Measurements from ENCODE around the gene LY6G5B. TPM values are rescaled to one million over a fixed set of nuclear protein-coding genes. Genes with fewer than 3 reads are reported as not detected.

The LY6G5B gene
- polyA plus RNA-seq, 1 of the 3 experiments (the other 2 are of a cell fraction) = 12.7 TPM

DNA sequence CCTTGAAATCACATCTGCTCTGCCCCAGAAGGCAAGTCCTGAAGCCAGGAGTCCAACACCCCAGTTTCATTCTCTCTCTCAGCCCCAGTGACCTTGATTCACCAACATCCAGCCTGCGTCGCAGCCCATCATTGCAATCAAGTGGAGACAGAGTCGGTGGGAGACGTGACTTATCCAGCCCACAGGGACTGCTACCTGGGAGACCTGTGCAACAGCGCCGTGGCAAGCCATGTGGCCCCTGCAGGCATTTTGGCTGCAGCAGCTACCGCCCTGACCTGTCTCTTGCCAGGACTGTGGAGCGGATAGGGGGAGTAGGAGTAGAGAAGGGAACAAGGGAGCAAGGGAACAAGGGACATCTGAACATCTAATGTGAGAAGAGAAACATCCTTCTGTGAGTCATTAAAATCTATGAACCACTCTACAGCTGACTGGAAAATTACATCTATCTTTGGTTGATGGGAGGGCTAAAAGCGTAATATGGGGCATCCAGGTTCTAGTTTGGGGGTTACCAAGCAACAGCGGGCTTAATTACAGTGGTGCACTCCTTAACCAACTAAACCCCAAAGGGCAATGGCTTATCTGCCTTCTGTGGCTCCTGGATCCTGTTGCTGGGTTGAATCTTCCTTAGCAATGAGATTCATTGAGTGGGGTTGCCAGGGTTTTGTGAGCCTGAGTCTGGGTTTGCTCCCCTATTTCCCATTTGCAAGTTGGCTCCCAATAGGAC lies 47.9 kb downstream of the LY6G5B start:
- no peaks in the 10 kb centered on the region for H3K79me2 ChIP-seq (ENCODE audit: insufficient read depth)
- WGBS (ENCODE audit: low lambda C conversion rate) = 81% methylated on average over 10 of the region's 10 CpGs
- DNase-seq = no peak
- H4K20me1 ChIP-seq (ENCODE audit: insufficient read depth) = no peaks in the 10 kb centered on the region
- no peak overlapping the region for H3K4me3 ChIP-seq (ENCODE audit: low read depth in 2 of 2, low read length in 1 of 2)
- no peaks in the 10 kb centered on the region for H3K9me3 ChIP-seq
- ChIA-PET CTCF (interaction anchor here (0.9 kb wide), 1 partner anchor 12 kb away, joined by 3 read pairs; no protein-coding TSS in a partner anchor), POLR2A (no interaction called here)
- no peak overlapping the region for H3K27ac ChIP-seq (ENCODE audit: low read depth in 2 of 2, low read length in 1 of 2)
- no peak overlapping the region for H3K4me2 ChIP-seq
- no peak overlapping the region for H3K9ac ChIP-seq
- no peaks in the 10 kb centered on the region for H3K9me2 ChIP-seq
- H3F3A ChIP-seq (replicated peaks; ENCODE audit: insufficient read depth) = peaks cover 3% of the 10 kb centered on the region
- H2AFZ ChIP-seq (ENCODE audit: low read depth) = no peak overlapping the region
- H3K36me3 ChIP-seq (replicated peaks in 1 of 2; ENCODE audit: control insufficient read depth in 1 of 2, insufficient read depth in 2 of 2, low read length in 1 of 2) = no peaks in the 10 kb centered on the region
- TF ChIP-seq FOSL2 (IDR thresholded peaks at IDR 0.05; ENCODE audit: borderline replicate concordance, low read depth) (no peak), RFX5 (IDR thresholded peaks at IDR 0.05; ENCODE audit: low read length) (no peak), RCOR1 (IDR thresholded peaks at IDR 0.05; ENCODE audit: low read length) (no peak)
- TF ChIP-seq, protein P1, sequence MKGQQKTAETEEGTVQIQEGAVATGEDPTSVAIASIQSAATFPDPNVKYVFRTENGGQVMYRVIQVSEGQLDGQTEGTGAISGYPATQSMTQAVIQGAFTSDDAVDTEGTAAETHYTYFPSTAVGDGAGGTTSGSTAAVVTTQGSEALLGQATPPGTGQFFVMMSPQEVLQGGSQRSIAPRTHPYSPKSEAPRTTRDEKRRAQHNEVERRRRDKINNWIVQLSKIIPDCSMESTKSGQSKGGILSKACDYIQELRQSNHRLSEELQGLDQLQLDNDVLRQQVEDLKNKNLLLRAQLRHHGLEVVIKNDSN (IDR thresholded peaks at IDR 0.05; ENCODE audit: borderline replicate concordance, low read depth) = no peak
- no peaks in the 10 kb centered on the region for H3K27me3 ChIP-seq (ENCODE audit: insufficient read depth)
- no peaks in the 10 kb centered on the region for H3K4me1 ChIP-seq (ENCODE audit: control insufficient read depth in 1 of 2, insufficient read depth in 2 of 2, low read depth in 1 of 2, low read length in 1 of 2)

DNA sequence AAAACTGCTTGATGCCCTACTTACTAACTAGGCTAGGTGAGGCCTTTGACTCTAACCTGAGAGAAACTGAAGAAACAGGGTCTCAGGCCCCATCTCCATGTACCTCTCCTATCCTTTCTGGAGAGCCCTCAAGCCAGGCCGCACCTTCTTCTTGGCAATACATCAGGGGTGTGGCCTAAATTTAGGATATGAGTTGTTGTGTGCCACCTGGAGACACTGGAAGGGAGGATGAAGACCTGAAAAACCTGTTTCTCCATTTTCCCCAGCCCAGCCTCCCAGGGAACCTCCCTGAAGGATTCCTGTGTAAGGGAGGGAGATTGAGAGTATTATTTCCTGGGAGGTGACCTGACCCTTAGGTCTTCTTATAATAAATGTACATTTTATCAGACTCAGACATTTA lies 48.5 kb downstream of the LY6G5B start:
- CTCF ChIA-PET = interaction anchor here (0.6 kb wide), 1 partner anchor 72 kb away, joined by 3 read pairs; no protein-coding TSS in a partner anchor
- TF ChIP-seq RAD21 (IDR thresholded peaks at IDR 0.05; ENCODE audit: low read length) (no peak), YY1 (IDR thresholded peaks at IDR 0.05; ENCODE audit: low read depth) (no peak), GATA2 (CRISPR knock-in tag; IDR thresholded peaks at IDR 0.05) (no peak), SIN3A (IDR thresholded peaks at IDR 0.05; ENCODE audit: borderline replicate concordance, low read depth, low read length) (no peak), TEAD4 (IDR thresholded peaks at IDR 0.05; ENCODE audit: borderline replicate concordance, insufficient read depth) (no peak), SMC3 (IDR thresholded peaks at IDR 0.05; ENCODE audit: low read depth, low read length) (no peak), EZH2phosphoT487 (IDR thresholded peaks at IDR 0.05; ENCODE audit: borderline replicate concordance, low read depth) (no peak), MXI1 (IDR thresholded peaks at IDR 0.05; ENCODE audit: low read depth, low read length) (no peak), POLR2AphosphoS5 (IDR thresholded peaks at IDR 0.05; ENCODE audit: low read depth, low read length) (no peak), EP300 (IDR thresholded peaks at IDR 0.05; ENCODE audit: borderline replicate concordance in 1 of 2, low read depth in 1 of 2, low read length in 1 of 2) (no peak), FOXJ3 (CRISPR knock-in tag; IDR thresholded peaks at IDR 0.05) (no peak), CHD2 (IDR thresholded peaks at IDR 0.05; ENCODE audit: low read length, partially characterized antibody) (no peak), RXRA (IDR thresholded peaks at IDR 0.05; ENCODE audit: borderline replicate concordance, low read depth) (no peak), FOXM1 (IDR thresholded peaks at IDR 0.05; ENCODE audit: low read depth) (no peak)
- TF ChIP-seq, protein P2, sequence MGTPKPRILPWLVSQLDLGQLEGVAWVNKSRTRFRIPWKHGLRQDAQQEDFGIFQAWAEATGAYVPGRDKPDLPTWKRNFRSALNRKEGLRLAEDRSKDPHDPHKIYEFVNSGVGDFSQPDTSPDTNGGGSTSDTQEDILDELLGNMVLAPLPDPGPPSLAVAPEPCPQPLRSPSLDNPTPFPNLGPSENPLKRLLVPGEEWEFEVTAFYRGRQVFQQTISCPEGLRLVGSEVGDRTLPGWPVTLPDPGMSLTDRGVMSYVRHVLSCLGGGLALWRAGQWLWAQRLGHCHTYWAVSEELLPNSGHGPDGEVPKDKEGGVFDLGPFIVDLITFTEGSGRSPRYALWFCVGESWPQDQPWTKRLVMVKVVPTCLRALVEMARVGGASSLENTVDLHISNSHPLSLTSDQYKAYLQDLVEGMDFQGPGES (IDR thresholded peaks at IDR 0.05; ENCODE audit: low read depth, low read length) = no peak
- TF ChIP-seq, protein P3, sequence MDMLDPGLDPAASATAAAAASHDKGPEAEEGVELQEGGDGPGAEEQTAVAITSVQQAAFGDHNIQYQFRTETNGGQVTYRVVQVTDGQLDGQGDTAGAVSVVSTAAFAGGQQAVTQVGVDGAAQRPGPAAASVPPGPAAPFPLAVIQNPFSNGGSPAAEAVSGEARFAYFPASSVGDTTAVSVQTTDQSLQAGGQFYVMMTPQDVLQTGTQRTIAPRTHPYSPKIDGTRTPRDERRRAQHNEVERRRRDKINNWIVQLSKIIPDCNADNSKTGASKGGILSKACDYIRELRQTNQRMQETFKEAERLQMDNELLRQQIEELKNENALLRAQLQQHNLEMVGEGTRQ (IDR thresholded peaks at IDR 0.05; ENCODE audit: borderline replicate concordance, low read depth, low read length) = no peak
- TF ChIP-seq, protein P4, sequence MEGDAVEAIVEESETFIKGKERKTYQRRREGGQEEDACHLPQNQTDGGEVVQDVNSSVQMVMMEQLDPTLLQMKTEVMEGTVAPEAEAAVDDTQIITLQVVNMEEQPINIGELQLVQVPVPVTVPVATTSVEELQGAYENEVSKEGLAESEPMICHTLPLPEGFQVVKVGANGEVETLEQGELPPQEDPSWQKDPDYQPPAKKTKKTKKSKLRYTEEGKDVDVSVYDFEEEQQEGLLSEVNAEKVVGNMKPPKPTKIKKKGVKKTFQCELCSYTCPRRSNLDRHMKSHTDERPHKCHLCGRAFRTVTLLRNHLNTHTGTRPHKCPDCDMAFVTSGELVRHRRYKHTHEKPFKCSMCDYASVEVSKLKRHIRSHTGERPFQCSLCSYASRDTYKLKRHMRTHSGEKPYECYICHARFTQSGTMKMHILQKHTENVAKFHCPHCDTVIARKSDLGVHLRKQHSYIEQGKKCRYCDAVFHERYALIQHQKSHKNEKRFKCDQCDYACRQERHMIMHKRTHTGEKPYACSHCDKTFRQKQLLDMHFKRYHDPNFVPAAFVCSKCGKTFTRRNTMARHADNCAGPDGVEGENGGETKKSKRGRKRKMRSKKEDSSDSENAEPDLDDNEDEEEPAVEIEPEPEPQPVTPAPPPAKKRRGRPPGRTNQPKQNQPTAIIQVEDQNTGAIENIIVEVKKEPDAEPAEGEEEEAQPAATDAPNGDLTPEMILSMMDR (IDR thresholded peaks at IDR 0.05) = no peak
- TF ChIP-seq, protein P5, sequence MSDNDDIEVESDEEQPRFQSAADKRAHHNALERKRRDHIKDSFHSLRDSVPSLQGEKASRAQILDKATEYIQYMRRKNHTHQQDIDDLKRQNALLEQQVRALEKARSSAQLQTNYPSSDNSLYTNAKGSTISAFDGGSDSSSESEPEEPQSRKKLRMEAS (IDR thresholded peaks at IDR 0.05; ENCODE audit: low read depth) = no peak
- no CpG with 5 or more reads among the region's 1 CpG for WGBS (ENCODE audit: low lambda C conversion rate)

More for the DNA sequence above, 48.5 kb downstream of the LY6G5B start:
- Histone ChIP-seq H3K27ac (ENCODE audit: low read depth in 2 of 2, low read length in 1 of 2) (no peak overlapping the region), H3K4me1 (ENCODE audit: control insufficient read depth in 1 of 2, insufficient read depth in 2 of 2, low read depth in 1 of 2, low read length in 1 of 2) (no peaks in the 10 kb centered on the region), H3K79me2 (ENCODE audit: insufficient read depth) (no peaks in the 10 kb centered on the region), H3K4me3 (ENCODE audit: low read depth in 2 of 2, low read length in 1 of 2) (no peak overlapping the region), H3K27me3 (ENCODE audit: insufficient read depth) (no peaks in the 10 kb centered on the region), H3F3A (replicated peaks; ENCODE audit: insufficient read depth) (peaks cover 3% of the 10 kb centered on the region), H3K4me2 (no peak overlapping the region), H3K36me3 (replicated peaks in 1 of 2; ENCODE audit: control insufficient read depth in 1 of 2, insufficient read depth in 2 of 2, low read length in 1 of 2) (no peaks in the 10 kb centered on the region), H2AFZ (ENCODE audit: low read depth) (no peak overlapping the region), H4K20me1 (ENCODE audit: insufficient read depth) (no peaks in the 10 kb centered on the region), H3K9me2 (no peaks in the 10 kb centered on the region), H3K9ac (no peak overlapping the region), H3K9me3 (no peaks in the 10 kb centered on the region)
- POLR2A ChIA-PET = no interaction called here
- DNase-seq = no peak

Data from SK-N-SH (cell line).